Fibroblast of lung (primary cell): ENCODE results near the gene MOGAT3. TPM values are rescaled to one million over a fixed set of nuclear protein-coding genes. Genes with fewer than 3 reads are reported as not detected.

ENCODE experiments used
- DNase-seq, 2 donors: peaks; one replicate each; pipeline versions ENCODE4 v3.0.0 to v3.0.0-alpha.2; 2010; ENCODE audit warnings: low read depth in 2 of 2
- H2AFZ ChIP-seq: 2 replicates; pipeline ENCODE4 v1.5.1; 2012; ENCODE audit warnings: low read length, control low read depth, inconsistent platforms
- H3K27ac ChIP-seq: 2 replicates; pipeline ENCODE4 v1.5.1; 2011; ENCODE audit warnings: low read length, control low read depth; ENCODE audit not compliant: insufficient read depth
- H3K27me3 ChIP-seq: 2 replicates; pipeline ENCODE4 v1.5.1; 2011; ENCODE audit warnings: mild to moderate bottlenecking, low read length; ENCODE audit not compliant: control insufficient read depth, insufficient read depth
- H3K36me3 ChIP-seq: 2 replicates; pipeline ENCODE4 v1.5.1; 2011; ENCODE audit warnings: low read length; ENCODE audit not compliant: control insufficient read depth, insufficient read depth
- H3K4me1 ChIP-seq: 2 replicates; pipeline ENCODE4 v1.5.1; 2011; ENCODE audit warnings: low read length; ENCODE audit not compliant: control insufficient read depth, insufficient read depth; ENCODE audit errors: extremely low read depth
- H3K4me2 ChIP-seq: 2 replicates; pipeline ENCODE4 v1.5.1; 2011; ENCODE audit warnings: low read length, control low read depth; ENCODE audit not compliant: insufficient read depth; ENCODE audit errors: extremely low read depth
- H3K4me3 ChIP-seq, 4 experiments: fragments of 200-600 bp in 1 of 4; sonication (generic) in 1 of 4; replicated peaks in 1 of 4; 2 replicates each; pipeline ENCODE4 v1.5.1; 2011 to 2016; ENCODE audit warnings: low read length in 4 of 4, low read depth in 3 of 4, mild to moderate bottlenecking in 3 of 4, control low read depth in 2 of 4, inconsistent platforms in 1 of 4, mixed read lengths in 1 of 4; ENCODE audit not compliant: insufficient read depth in 1 of 4; ENCODE audit errors: control extremely low read depth in 1 of 4
- H3K79me2 ChIP-seq: 2 replicates; pipeline ENCODE4 v1.5.1; 2012; ENCODE audit warnings: mild to moderate bottlenecking, low read length, inconsistent platforms; ENCODE audit not compliant: control insufficient read depth, insufficient read depth
- H3K9ac ChIP-seq: 2 replicates; pipeline ENCODE4 v1.5.1; 2011; ENCODE audit warnings: mild to moderate bottlenecking, low read length, control low read depth; ENCODE audit not compliant: insufficient read depth
- H3K9me3 ChIP-seq: 2 replicates; pipeline ENCODE4 v1.5.1; 2012; ENCODE audit warnings: low read depth, low read length; ENCODE audit not compliant: control insufficient read depth, insufficient read depth
- H4K20me1 ChIP-seq: 2 replicates; pipeline ENCODE4 v1.5.1; 2011; ENCODE audit warnings: low read length; ENCODE audit not compliant: control insufficient read depth, insufficient read depth; ENCODE audit errors: extremely low read depth
- EZH2 ChIP-seq: IDR thresholded peaks from 2 replicates; pipeline ENCODE4 v1.5.1; 2012; ENCODE audit warnings: low read length, control low read depth, mild to moderate bottlenecking; ENCODE audit errors: missing control alignments
- polyA plus RNA-seq, 2 donors: library from polyadenylated mRNA; depleted of rRNA in 1 of 2; stranded (reverse) in 1 of 2; unstranded in 1 of 2; fragments of >200 nt; gene quantifications; 2 replicates each; pipeline ENCODE4 v1.2.1, GENCODE V29; 2011 to 2012; ENCODE audit warnings: missing spikeins in 1 of 2
- total RNA-seq: library from RNA; depleted of rRNA; stranded (reverse); fragments of >200 nt; gene quantifications from 2 replicates; pipeline ENCODE4 v1.2.1, GENCODE V29; 2014
- TF ChIP-seq, protein P1 (sequence below), 2 donors: IDR thresholded peaks in 1 of 2; conservative IDR thresholded peaks in 1 of 2; 1 replicate in 1 of 2; 2 replicates in 1 of 2; pipeline ENCODE4 v1.5.1; 2011 to 2012; ENCODE audit warnings: low read length in 2 of 2, control low read depth in 1 of 2, inconsistent platforms in 1 of 2, low read depth in 1 of 2, mild to moderate bottlenecking in 1 of 2

MOGAT3 gene
- total and polyA plus RNA-seq, 2 donors (not counting 1 experiment from before 2014, with no cell fraction given), result not detected

DNA sequence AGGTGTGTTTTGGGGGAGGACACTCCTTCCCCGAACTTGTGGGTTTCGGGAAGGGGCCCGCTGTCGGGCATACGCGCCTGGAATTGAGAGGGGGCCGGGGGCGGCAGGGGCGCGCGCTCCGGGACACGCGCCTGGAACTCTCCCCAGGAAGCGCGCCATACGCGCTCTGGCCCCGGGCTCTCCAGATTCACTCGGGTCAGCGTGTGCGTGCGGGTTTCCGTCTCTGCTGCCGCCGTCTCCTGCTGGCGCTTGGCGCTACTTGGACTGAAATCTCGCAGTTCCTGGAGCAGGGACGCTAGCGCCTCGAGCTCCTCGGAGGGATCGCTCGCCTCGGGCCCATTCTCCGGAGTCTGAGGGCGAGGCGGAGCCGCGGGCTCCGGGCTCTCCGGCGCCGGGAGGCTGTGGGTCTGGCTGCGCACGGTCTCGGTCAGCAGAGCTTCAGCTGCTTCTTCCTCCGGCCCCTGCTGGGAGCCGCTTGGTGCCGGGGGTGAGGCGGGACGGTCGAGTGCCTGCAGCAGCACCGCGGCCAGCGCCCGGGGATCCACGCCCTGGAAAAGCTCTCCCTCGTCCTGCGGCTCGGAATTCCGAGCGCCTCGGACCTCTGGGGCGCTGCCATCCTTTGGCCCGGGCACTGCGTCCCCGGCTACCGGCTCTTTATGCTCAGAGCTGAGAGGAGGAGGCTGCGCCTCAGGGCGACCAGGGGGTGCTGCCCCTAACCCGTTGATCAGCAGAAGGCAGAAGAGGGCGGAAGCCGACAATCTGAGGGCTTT is 36.6 kb downstream of the MOGAT3 start:
- TF ChIP-seq, protein P1, sequence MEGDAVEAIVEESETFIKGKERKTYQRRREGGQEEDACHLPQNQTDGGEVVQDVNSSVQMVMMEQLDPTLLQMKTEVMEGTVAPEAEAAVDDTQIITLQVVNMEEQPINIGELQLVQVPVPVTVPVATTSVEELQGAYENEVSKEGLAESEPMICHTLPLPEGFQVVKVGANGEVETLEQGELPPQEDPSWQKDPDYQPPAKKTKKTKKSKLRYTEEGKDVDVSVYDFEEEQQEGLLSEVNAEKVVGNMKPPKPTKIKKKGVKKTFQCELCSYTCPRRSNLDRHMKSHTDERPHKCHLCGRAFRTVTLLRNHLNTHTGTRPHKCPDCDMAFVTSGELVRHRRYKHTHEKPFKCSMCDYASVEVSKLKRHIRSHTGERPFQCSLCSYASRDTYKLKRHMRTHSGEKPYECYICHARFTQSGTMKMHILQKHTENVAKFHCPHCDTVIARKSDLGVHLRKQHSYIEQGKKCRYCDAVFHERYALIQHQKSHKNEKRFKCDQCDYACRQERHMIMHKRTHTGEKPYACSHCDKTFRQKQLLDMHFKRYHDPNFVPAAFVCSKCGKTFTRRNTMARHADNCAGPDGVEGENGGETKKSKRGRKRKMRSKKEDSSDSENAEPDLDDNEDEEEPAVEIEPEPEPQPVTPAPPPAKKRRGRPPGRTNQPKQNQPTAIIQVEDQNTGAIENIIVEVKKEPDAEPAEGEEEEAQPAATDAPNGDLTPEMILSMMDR (conservative IDR thresholded peaks at IDR 0.05 in 1 of 2, IDR thresholded peaks at IDR 0.05 in 1 of 2; ENCODE audit: low read depth in 1 of 2, low read length in 2 of 2), result no peak
- TF ChIP-seq EZH2, result peak; percentile 85
- H3K27me3 ChIP-seq, result peaks cover 28% of the 10 kb centered on the region
- H3K9me3 ChIP-seq, result no peaks in the 10 kb centered on the region
- peaks cover 16% of the 10 kb centered on the region for H3K4me1 ChIP-seq
- peak; percentile 61 to 73 for DNase-seq
- peak overlapping the region; percentile 85 for H3K4me2 ChIP-seq
- peaks cover 2% of the 10 kb centered on the region for H4K20me1 ChIP-seq
- H3K9ac ChIP-seq, result no peak overlapping the region
- H2AFZ ChIP-seq, result no peak overlapping the region
- peaks cover 7% of the 10 kb centered on the region for H3K36me3 ChIP-seq
- no peaks in the 10 kb centered on the region for H3K79me2 ChIP-seq
- H3K27ac ChIP-seq, result no peak overlapping the region
- H3K4me3 ChIP-seq, result peak overlapping the region in 2 of 4 experiments; percentile 9 to 23

DNA sequence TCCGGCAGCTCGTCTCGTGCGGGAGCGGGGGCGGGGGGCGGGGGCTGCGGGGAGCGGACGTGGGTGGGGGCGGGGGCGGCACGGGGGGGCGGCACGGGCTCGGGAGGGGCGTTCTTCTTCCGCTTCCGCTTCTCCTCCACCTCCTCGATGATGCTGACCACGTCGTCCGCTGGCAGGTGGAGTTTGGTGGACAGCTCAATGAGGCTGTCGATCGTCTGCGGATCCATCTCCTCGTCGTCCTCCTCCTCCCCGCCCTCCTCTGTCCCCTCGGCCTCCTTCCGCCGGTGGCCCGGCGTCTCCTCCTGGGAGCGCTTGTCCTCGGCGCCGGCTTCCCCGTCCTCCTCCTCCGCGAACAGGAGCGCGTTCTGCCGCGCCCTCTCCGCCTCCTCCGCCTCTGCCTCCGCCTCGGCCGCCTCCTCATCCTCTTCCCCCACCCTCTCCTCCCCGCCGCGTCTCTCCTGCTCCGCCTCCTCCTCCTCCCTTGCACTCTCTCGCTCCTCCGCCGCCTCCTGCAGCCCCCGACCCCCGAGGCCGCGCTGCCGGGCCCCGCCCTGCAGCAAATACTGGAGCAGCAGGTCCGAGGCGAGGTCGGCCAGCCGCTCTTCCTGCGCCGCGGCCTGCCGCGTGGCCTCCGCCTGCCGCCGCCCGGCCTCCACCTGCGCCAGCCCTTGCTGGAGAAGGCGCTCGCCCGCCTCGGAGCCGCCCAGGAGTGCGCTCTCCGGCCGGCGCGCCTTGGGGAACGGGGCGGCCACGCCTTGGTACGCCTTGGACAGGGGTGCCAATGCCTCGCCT is 37.4 kb downstream of the MOGAT3 start:
- peak; percentile 65 for TF ChIP-seq EZH2
- TF ChIP-seq, protein P1 (conservative IDR thresholded peaks at IDR 0.05 in 1 of 2, IDR thresholded peaks at IDR 0.05 in 1 of 2; ENCODE audit: low read depth in 1 of 2, low read length in 2 of 2), result no peak

More for the DNA sequence above, 37.4 kb downstream of the MOGAT3 start:
- peak overlapping the region; percentile 85 for H3K4me2 ChIP-seq
- no peak overlapping the region for H3K9ac ChIP-seq
- peaks cover 27% of the 10 kb centered on the region for H3K27me3 ChIP-seq
- H3K79me2 ChIP-seq, result no peaks in the 10 kb centered on the region
- no peak overlapping the region for H2AFZ ChIP-seq
- H4K20me1 ChIP-seq, result peaks cover 2% of the 10 kb centered on the region
- peaks cover 11% of the 10 kb centered on the region for H3K4me1 ChIP-seq
- H3K4me3 ChIP-seq, result peak overlapping the region in 3 of 4 experiments; percentile 12 to 49 (median 29)
- no peak for DNase-seq
- peaks cover 13% of the 10 kb centered on the region for H3K36me3 ChIP-seq
- H3K9me3 ChIP-seq, result no peaks in the 10 kb centered on the region
- no peak overlapping the region for H3K27ac ChIP-seq
